ENCODE data around the gene ABHD12. TPM values are rescaled to one million over a fixed set of nuclear protein-coding genes. Genes with fewer than 3 reads are reported as not detected.

The ABHD12 gene
- total and polyA plus RNA-seq, 2 donors (not counting 1 experiment from before 2014, with no cell fraction given) = 79.1 to 84.6 TPM

GRCh38 chr20:25368976-25369375 lies 21.7 kb downstream of the ABHD12 start:
- H3K27ac ChIP-seq (ENCODE audit: insufficient read depth, low read length) = no peak overlapping the region

GRCh38 chr20:25368526-25368925 lies 22.1 kb downstream of the ABHD12 start:
- Histone ChIP-seq H4K20me1 (ENCODE audit: control insufficient read depth, extremely low read depth, insufficient read depth, low read length) (no peaks in the 10 kb centered on the region), H3K4me1 (ENCODE audit: control insufficient read depth, extremely low read depth, insufficient read depth, low read length) (peaks cover 3% of the 10 kb centered on the region), H3K79me2 (ENCODE audit: control insufficient read depth, insufficient read depth, low read length) (peaks cover 49% of the 10 kb centered on the region), H3K36me3 (ENCODE audit: control insufficient read depth, insufficient read depth, low read length) (no peaks in the 10 kb centered on the region), H3K4me2 (ENCODE audit: extremely low read depth, insufficient read depth, low read length) (no peak overlapping the region), H3K9me3 (ENCODE audit: control insufficient read depth, insufficient read depth, low read depth, low read length) (no peaks in the 10 kb centered on the region), H3K27me3 (ENCODE audit: control insufficient read depth, insufficient read depth, low read length) (no peaks in the 10 kb centered on the region), H2AFZ (ENCODE audit: low read length) (no peak overlapping the region), H3K4me3 (replicated peaks in 1 of 4; ENCODE audit: control extremely low read depth in 1 of 4, insufficient read depth in 1 of 4, low read depth in 3 of 4, low read length in 4 of 4) (no peak overlapping the region), H3K9ac (ENCODE audit: insufficient read depth, low read length) (no peak overlapping the region), H3K27ac (ENCODE audit: insufficient read depth, low read length) (no peak overlapping the region)
- TF ChIP-seq, protein P1, sequence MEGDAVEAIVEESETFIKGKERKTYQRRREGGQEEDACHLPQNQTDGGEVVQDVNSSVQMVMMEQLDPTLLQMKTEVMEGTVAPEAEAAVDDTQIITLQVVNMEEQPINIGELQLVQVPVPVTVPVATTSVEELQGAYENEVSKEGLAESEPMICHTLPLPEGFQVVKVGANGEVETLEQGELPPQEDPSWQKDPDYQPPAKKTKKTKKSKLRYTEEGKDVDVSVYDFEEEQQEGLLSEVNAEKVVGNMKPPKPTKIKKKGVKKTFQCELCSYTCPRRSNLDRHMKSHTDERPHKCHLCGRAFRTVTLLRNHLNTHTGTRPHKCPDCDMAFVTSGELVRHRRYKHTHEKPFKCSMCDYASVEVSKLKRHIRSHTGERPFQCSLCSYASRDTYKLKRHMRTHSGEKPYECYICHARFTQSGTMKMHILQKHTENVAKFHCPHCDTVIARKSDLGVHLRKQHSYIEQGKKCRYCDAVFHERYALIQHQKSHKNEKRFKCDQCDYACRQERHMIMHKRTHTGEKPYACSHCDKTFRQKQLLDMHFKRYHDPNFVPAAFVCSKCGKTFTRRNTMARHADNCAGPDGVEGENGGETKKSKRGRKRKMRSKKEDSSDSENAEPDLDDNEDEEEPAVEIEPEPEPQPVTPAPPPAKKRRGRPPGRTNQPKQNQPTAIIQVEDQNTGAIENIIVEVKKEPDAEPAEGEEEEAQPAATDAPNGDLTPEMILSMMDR (conservative IDR thresholded peaks at IDR 0.05 in 1 of 2, IDR thresholded peaks at IDR 0.05 in 1 of 2; ENCODE audit: low read depth in 1 of 2, low read length in 2 of 2) = no peak
- TF ChIP-seq EZH2 (IDR thresholded peaks at IDR 0.05; ENCODE audit: low read length, missing control alignments) = no peak
- no peak for DNase-seq (ENCODE audit: low read depth in 2 of 2)

More at GRCh38 chr20:25368976-25369375, 21.7 kb downstream of the ABHD12 start:
- no peak overlapping the region for H3K4me2 ChIP-seq (ENCODE audit: extremely low read depth, insufficient read depth, low read length)
- no peaks in the 10 kb centered on the region for H4K20me1 ChIP-seq (ENCODE audit: control insufficient read depth, extremely low read depth, insufficient read depth, low read length)
- no peaks in the 10 kb centered on the region for H3K36me3 ChIP-seq (ENCODE audit: control insufficient read depth, insufficient read depth, low read length)
- no peak overlapping the region for H3K9ac ChIP-seq (ENCODE audit: insufficient read depth, low read length)
- no peaks in the 10 kb centered on the region for H3K27me3 ChIP-seq (ENCODE audit: control insufficient read depth, insufficient read depth, low read length)
- H3K4me3 ChIP-seq (replicated peaks in 1 of 4; ENCODE audit: control extremely low read depth in 1 of 4, insufficient read depth in 1 of 4, low read depth in 3 of 4, low read length in 4 of 4) = no peak overlapping the region
- peaks cover 3% of the 10 kb centered on the region for H3K4me1 ChIP-seq (ENCODE audit: control insufficient read depth, extremely low read depth, insufficient read depth, low read length)
- TF ChIP-seq, protein P1 (conservative IDR thresholded peaks at IDR 0.05 in 1 of 2, IDR thresholded peaks at IDR 0.05 in 1 of 2; ENCODE audit: low read depth in 1 of 2, low read length in 2 of 2) = no peak
- TF ChIP-seq EZH2 (IDR thresholded peaks at IDR 0.05; ENCODE audit: low read length, missing control alignments) = no peak
- no peaks in the 10 kb centered on the region for H3K9me3 ChIP-seq (ENCODE audit: control insufficient read depth, insufficient read depth, low read depth, low read length)
- H2AFZ ChIP-seq (ENCODE audit: low read length) = no peak overlapping the region
- no peak for DNase-seq (ENCODE audit: low read depth in 2 of 2)
- H3K79me2 ChIP-seq (ENCODE audit: control insufficient read depth, insufficient read depth, low read length) = peaks cover 51% of the 10 kb centered on the region

DNA sequence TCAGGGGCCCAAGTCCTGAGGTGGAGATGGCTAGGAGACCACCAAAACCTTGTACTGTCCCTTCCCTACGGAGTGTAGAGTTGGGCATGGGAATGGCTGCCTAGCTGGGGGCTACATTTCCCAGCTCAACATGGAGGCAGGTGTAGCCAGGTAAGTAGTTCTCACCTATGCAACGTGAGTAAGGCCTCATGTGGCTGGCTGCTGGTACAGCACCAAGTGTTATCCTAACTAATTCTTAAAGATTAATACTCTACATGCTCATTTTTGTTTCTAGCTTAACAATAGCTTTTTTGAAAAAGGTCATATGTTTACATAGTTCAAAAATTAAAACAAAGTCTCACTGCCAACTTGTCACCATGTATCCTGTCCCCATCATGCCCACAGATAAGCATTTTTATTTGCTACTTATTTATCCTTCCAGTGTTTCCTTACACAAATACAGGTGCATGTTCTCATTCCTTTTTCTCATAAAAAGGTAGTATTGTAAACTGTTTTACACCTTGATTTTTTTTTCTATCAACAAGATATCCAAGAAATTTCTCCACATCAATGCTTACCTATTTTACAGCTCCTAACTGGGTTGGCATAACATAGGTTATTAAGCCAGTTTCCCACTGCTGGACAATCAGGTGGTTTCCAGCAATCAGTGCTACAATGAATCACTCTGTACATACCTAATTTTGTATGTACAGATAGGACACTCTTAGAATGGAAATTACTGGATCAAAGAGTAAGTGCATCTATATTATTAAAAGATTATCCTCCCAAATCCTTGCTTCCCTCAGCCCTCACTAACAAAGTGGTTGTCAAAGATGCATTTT lies 25.5 kb downstream of the ABHD12 start:
- H3K4me1 ChIP-seq (ENCODE audit: control insufficient read depth, extremely low read depth, insufficient read depth, low read length) = peaks cover 2% of the 10 kb centered on the region
- DNase-seq (ENCODE audit: low read depth in 2 of 2) = no peak
- no peaks in the 10 kb centered on the region for H3K9me3 ChIP-seq (ENCODE audit: control insufficient read depth, insufficient read depth, low read depth, low read length)
- no peaks in the 10 kb centered on the region for H4K20me1 ChIP-seq (ENCODE audit: control insufficient read depth, extremely low read depth, insufficient read depth, low read length)
- no peaks in the 10 kb centered on the region for H3K36me3 ChIP-seq (ENCODE audit: control insufficient read depth, insufficient read depth, low read length)
- no peak for TF ChIP-seq EZH2 (IDR thresholded peaks at IDR 0.05; ENCODE audit: low read length, missing control alignments)
- TF ChIP-seq, protein P1 (conservative IDR thresholded peaks at IDR 0.05 in 1 of 2, IDR thresholded peaks at IDR 0.05 in 1 of 2; ENCODE audit: low read depth in 1 of 2, low read length in 2 of 2) = no peak
- no peak overlapping the region for H3K27ac ChIP-seq (ENCODE audit: insufficient read depth, low read length)
- H3K4me2 ChIP-seq (ENCODE audit: extremely low read depth, insufficient read depth, low read length) = no peak overlapping the region
- H3K4me3 ChIP-seq (replicated peaks in 1 of 4; ENCODE audit: control extremely low read depth in 1 of 4, insufficient read depth in 1 of 4, low read depth in 3 of 4, low read length in 4 of 4) = no peak overlapping the region
- no peak overlapping the region for H2AFZ ChIP-seq (ENCODE audit: low read length)
- H3K79me2 ChIP-seq (ENCODE audit: control insufficient read depth, insufficient read depth, low read length) = peaks cover 44% of the 10 kb centered on the region
- no peak overlapping the region for H3K9ac ChIP-seq (ENCODE audit: insufficient read depth, low read length)
- no peaks in the 10 kb centered on the region for H3K27me3 ChIP-seq (ENCODE audit: control insufficient read depth, insufficient read depth, low read length)
